ENCODE measurements around the gene TRANK1.

TRANK1 gene

GRCh38 chr3:36833160-36833814, 111.6 kb downstream of the TRANK1 start:
- no peak for DNase-seq

- DNase-seq: no peak
Measured at GRCh38 chr3:36832406-36832805, 112.4 kb downstream of the TRANK1 start.

GRCh38 chr3:36827133-36827532, 117.7 kb downstream of the TRANK1 start:
- DNase-seq: no peak

- no peak for DNase-seq
Measured at GRCh38 chr3:36826240-36826639, 118.6 kb downstream of the TRANK1 start.

- no peak for DNase-seq
Measured at GRCh38 chr3:36824443-36824842, 120.4 kb downstream of the TRANK1 start.

- no peak for DNase-seq
Measured at GRCh38 chr3:36823806-36824205, 121.0 kb downstream of the TRANK1 start.

GRCh38 chr3:36820083-36820482, 124.8 kb downstream of the TRANK1 start:
- DNase-seq: no peak

- DNase-seq: no peak
Measured at GRCh38 chr3:36817806-36818533, 126.9 kb downstream of the TRANK1 start.

- no peak for DNase-seq
Measured at GRCh38 chr3:36815375-36815774, 129.5 kb downstream of the TRANK1 start.

- no peak for DNase-seq
Measured at GRCh38 chr3:36814776-36815175, 130.1 kb downstream of the TRANK1 start.

GRCh38 chr3:36814066-36814717, 130.7 kb downstream of the TRANK1 start:
- DNase-seq: no peak

- DNase-seq: no peak
Measured at GRCh38 chr3:36813305-36813704, 131.5 kb downstream of the TRANK1 start.

- no peak for DNase-seq
Measured at GRCh38 chr3:36812240-36812639, 132.6 kb downstream of the TRANK1 start.

- no peak for DNase-seq
Measured at GRCh38 chr3:36811768-36812167, 133.1 kb downstream of the TRANK1 start.

- DNase-seq: peak; percentile 31
Measured at GRCh38 chr3:36804295-36805055, 140.4 kb downstream of the TRANK1 start.

- no peak for DNase-seq
Measured at GRCh38 chr3:36803091-36803791, 141.6 kb downstream of the TRANK1 start.

- DNase-seq: no peak
Measured at GRCh38 chr3:36800533-36801116, 144.2 kb downstream of the TRANK1 start.

GRCh38 chr3:36796881-36797280, 148.0 kb downstream of the TRANK1 start:
- no peak for DNase-seq

- no peak for DNase-seq
Measured at GRCh38 chr3:36796161-36796560, 148.7 kb downstream of the TRANK1 start.

- DNase-seq: no peak
Measured at GRCh38 chr3:36795622-36796021, 149.2 kb downstream of the TRANK1 start.

GRCh38 chr3:36792342-36792741, 152.5 kb downstream of the TRANK1 start:
- no peak for DNase-seq

- no peak for DNase-seq
Measured at GRCh38 chr3:36790765-36791164, 154.1 kb downstream of the TRANK1 start.

Data from NCI-H2029 treated with DMSO at 0.1 percent for 48 hours (cell line).